Retinal pigment epithelial cell (primary cell): ENCODE data around the gene FOXP3.

Experiments used
- DNase-seq: peaks from one replicate; pipeline ENCODE4 v3.0.0-alpha.2; 2010; ENCODE audit warnings: low read depth
- H3K4me3 ChIP-seq: 2 replicates; pipeline ENCODE4 v1.5.1; 2011; ENCODE audit warnings: mild to moderate bottlenecking, low read length, control low read depth, moderate library complexity
- TF ChIP-seq, protein P1 (sequence below): conservative IDR thresholded peaks from 2 replicates; pipeline ENCODE4 v1.5.1; 2011; ENCODE audit warnings: low read depth, low read length, control low read depth, inconsistent platforms

FOXP3 gene

DNA sequence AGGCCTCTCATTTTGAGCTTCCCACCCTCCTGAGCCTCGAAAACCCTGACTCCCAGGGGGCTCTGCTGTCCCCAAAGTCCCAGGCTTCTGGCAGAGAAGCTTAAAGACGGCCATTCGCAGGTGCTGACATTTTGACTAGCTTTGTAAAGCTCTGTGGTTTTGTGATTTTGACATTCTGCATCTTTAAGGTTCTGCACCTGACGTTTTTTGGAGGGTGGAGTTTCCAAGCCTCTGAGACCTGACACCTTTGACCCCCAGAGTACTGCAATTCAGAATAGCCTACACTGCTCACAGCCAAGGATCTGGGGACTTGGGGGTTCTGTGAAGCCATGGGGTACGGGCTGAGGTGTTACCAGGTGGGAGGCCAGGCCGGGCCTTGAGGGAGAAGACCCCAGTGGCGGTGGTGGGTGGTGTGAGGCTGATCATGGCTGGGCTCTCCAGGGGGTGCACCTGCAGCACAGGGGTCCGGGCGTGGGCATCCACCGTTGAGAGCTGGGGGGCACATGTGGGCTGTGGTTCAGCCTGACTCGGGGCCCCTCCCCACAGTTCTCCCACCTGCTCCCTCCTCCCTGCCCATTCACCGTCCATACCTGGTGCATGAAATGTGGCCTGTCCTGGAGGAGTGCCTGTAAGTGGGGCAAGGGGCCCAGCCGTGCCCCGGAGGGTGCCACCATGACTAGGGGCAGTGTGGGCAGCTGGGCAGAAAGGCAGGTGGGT is 7.3 kb downstream of the FOXP3 start:
- TF ChIP-seq, protein P1, sequence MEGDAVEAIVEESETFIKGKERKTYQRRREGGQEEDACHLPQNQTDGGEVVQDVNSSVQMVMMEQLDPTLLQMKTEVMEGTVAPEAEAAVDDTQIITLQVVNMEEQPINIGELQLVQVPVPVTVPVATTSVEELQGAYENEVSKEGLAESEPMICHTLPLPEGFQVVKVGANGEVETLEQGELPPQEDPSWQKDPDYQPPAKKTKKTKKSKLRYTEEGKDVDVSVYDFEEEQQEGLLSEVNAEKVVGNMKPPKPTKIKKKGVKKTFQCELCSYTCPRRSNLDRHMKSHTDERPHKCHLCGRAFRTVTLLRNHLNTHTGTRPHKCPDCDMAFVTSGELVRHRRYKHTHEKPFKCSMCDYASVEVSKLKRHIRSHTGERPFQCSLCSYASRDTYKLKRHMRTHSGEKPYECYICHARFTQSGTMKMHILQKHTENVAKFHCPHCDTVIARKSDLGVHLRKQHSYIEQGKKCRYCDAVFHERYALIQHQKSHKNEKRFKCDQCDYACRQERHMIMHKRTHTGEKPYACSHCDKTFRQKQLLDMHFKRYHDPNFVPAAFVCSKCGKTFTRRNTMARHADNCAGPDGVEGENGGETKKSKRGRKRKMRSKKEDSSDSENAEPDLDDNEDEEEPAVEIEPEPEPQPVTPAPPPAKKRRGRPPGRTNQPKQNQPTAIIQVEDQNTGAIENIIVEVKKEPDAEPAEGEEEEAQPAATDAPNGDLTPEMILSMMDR: no peak
- no peak overlapping the region for H3K4me3 ChIP-seq

DNA sequence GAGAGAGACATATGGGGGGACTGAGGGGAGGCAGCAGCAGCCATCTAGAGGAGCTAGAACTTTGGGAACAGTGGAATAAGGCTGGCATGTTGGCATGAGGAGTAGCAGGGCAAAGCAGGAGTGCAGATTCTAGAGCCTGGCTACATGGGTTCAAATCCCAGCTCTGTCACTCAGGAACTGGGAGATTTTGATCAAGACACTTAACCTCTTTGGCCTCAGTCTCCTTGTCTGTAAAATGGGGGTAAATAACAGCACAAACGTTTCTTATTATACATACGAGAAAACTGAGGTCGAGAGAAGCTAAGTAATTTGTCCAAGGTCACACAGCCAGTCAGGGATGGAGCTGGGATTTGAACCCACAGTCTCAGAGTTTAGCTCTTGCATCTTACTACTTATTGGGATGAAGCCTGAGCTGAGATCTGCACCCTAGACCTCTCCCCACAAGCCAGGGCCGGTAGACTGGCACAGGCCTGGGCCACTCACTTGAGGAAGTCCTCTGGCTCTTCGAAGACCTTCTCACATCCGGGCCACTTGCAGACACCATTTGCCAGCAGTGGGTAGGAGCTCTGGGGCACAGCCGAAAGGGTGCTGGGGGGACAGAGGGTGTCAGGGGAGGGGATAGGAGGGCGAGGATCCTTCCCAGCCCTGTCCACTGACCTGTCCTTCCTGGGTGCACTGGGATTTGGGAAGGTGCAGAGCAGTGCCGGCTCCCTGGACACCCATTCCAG is 8.1 kb downstream of the FOXP3 start:
- no peak overlapping the region for H3K4me3 ChIP-seq
- TF ChIP-seq, protein P1: no peak
- DNase-seq: no peak

More for the DNA sequence above, 7.3 kb downstream of the FOXP3 start:
- no peak for DNase-seq

- no peak overlapping the region for H3K4me3 ChIP-seq
- TF ChIP-seq, protein P1: no peak
- DNase-seq: no peak
Observed at GRCh38 chrX:49254639-49255038, 9.9 kb downstream of the FOXP3 start.

- no peak overlapping the region for H3K4me3 ChIP-seq
- DNase-seq: no peak
- TF ChIP-seq, protein P1: no peak
Observed at GRCh38 chrX:49251325-49251724, 13.2 kb downstream of the FOXP3 start.

DNA sequence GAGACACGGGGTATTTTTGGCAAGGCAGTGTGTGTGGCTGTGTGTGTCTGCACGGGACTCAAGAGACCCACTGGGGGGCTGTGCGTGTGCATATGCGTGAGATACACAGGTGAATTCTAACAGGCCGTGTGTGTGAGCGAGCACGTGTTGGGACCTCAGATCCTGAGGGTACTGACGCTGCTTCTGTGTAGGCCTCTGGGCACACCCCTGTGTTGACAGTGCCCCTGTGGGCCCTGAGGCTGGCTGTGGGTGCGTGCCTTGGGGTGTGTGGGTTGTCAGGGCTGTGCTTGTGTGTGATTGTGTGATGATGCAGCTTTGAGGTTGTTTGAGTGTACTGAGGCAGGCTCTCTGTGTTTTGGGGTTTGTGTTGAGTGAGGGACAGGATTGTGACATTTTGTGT is 13.9 kb downstream of the FOXP3 start:
- H3K4me3 ChIP-seq: no peak overlapping the region
- no peak for DNase-seq
- TF ChIP-seq, protein P1: no peak

GRCh38 chrX:49250066-49250465 is 14.4 kb downstream of the FOXP3 start:
- H3K4me3 ChIP-seq: no peak overlapping the region
- TF ChIP-seq, protein P1: no peak
- DNase-seq: no peak

- TF ChIP-seq, protein P1: no peak
- H3K4me3 ChIP-seq: no peak overlapping the region
- DNase-seq: no peak
Observed at GRCh38 chrX:49249616-49250015, 14.9 kb downstream of the FOXP3 start.
